HG02798 (cell line): Measurements from ENCODE around the gene FBRSL1.
"Not testable (repeated sequence)": the region's sequence is repeated elsewhere in the genome, so short reads cannot be mapped to it uniquely, and the experiment has no call there.

ENCODE experiments used
- ATAC-seq: cut with Tn5 transposase; IDR thresholded peaks from one replicate; pipeline ENCODE4 v1.9.1; 2021; ENCODE audit warnings: mild to moderate bottlenecking; ENCODE audit not compliant: unreplicated experiment, poor library complexity

Gene FBRSL1

DNA sequence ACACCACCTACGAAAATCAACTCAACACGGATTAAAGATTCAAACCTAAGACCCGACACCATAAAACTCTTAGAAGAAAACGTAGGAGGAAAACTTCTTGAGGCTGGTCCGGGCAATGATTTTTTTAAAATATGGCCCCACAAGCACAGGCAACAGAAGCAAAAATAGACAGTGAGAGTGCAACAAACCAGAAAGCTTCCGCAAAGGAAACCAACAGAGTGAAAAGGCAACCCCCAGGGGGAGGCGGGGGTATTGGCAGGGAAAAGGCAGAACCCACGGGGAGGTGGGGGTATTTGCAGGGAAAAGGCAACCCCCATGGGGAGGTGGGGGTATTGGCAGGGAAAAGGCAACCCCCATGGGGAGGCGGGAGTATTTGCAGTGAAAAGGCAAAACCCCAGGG is 20.5 kb upstream of the FBRSL1 start:
- ATAC-seq, result no peak

DNA sequence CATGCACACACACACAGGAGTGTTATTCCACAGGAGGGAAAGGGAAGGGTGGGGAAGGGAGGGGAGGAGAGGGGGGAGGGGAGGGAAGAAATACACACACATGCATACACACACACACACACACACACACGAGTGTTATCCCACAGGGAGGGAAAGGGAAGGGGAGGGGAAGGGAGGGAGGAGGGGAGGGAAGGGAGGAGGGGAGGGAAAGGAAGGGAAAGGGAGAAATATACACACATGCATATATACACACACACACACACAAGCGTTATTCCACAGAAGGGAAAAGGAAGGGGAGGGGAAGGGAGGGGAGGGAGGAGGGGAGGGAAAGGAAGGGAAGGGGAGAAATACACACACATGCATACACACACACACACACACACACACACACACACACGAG is 19.6 kb upstream of the FBRSL1 start:
- ATAC-seq, result no peak

DNA sequence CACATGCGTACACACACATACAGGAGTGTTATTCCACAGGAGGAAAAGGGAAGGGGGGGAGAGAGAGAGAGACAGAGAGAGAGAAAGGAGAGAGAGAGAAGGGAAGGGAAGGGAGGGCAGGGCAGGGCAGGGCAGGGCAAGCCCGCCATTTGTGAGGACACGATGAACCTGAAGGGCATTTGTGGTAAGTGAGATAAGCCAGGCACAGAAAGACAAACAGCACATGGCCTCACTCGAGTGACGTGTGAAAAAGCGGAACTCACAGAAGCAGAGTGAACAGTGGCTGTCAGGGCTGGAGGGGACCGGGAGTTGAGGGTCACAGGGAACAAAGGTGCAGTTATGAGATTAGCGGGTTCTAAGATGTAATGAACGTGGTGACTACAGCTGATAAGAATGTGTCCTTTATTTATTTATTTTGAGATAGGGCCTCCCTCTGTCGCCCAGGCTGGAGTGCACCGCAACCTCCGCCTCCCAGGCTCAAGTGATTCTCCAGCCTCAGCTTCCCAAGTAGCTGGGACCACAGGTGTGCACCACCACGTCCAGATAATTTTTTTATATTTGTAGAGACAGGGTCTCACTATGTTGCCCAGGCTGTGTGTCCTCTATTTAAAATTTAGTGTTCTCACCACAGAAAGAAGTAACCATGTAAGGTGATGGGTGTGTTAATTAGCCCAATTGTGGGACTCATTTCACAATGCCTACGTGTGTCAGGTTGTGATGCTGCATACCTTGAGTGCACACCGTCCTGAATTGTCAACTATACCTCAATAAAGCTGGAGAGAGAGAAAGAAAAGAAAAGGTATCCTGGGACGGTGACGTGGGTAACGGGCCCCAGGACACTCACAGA is 18.7 kb upstream of the FBRSL1 start:
- no peak for ATAC-seq

DNA sequence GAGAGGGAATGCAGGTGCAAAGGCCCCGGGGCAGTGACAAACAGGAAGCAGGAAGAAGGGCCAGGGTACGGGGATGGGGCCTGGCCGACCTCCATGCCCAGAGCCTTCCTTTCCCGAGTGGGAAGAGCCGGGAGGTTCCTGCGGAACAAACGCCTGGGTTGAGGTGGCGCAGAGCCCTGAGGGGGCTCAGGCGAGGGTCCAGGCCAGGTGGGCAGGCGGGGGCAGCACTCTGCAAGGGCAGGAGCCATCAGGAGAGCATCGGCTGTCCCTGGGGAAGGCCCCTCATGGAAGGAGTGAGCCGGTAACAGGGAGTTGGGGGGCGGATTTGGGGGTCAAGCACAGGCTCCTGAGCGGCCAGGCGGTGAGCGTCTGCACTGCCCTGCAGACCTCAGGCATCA is 18.1 kb upstream of the FBRSL1 start:
- ATAC-seq, result no peak

DNA sequence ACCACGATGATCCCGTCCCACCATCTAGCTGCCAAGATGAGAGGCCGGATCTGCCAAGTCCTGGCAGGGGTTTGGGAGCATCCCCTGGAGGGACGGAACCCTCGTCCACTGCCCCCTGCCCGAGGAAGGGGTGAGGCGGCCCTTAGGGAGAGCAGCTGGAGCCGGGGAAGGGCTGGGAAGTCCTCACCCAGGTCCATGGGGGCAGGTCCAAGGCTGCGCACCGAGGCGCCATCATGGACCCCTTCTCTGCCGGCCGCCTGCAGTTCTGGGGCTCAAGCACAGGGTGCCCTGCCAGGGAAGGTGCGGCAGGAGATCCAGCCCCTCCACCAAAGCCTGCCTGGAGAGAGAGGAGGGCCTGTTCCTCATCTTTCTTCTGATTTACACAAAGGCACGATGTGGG is 17.6 kb upstream of the FBRSL1 start:
- no peak for ATAC-seq

DNA sequence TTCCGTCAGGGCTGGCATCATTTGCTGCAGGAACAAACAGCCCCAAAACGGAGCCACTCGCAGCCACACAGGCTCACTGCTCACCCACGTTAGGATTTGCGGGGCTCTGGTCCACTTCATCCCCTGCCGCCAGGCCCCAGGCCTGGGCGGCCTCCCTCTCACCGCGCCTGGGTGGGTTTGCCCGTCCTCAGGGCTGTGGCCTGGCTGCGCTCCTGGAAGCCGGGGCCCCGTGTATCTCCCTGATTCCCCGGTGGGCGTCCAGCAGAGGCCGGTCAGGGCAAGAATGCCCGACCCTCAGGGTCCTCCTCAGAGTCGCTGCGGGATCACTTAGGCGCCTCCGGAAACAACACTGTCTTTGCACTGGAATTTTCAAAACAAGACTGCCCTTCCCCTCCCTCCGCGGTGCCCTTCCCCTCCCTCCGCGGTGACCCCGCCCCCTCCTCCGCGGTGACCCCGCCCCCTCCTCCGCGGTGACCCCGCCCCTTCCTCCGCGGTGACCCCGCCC is 15.7 kb upstream of the FBRSL1 start:
- ATAC-seq, result no peak

DNA sequence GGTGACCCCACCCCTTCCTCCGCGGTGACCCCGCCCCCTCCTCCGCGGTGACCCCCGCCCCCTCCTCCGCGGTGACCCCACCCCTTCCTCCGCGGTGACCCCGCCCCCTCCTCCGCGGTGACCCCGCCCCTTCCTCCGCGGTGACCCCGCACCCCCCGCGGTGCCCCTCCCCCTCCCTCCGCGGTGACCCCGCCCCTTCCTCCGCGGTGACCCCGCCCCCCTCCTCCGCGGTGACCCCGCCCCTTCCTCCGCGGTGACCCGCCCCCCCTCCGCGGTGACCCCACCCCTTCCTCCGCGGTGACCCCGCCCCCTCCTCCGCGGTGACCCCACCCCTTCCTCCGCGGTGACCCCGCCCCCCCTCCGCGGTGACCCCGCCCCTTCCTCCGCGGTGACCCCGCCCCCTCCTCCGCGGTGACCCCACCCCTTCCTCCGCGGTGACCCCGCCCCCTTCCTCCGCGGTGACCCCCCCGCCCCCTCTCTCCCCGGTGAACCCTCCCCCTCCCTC is 15.1 kb upstream of the FBRSL1 start:
- ATAC-seq, result not testable (repeated sequence)

DNA sequence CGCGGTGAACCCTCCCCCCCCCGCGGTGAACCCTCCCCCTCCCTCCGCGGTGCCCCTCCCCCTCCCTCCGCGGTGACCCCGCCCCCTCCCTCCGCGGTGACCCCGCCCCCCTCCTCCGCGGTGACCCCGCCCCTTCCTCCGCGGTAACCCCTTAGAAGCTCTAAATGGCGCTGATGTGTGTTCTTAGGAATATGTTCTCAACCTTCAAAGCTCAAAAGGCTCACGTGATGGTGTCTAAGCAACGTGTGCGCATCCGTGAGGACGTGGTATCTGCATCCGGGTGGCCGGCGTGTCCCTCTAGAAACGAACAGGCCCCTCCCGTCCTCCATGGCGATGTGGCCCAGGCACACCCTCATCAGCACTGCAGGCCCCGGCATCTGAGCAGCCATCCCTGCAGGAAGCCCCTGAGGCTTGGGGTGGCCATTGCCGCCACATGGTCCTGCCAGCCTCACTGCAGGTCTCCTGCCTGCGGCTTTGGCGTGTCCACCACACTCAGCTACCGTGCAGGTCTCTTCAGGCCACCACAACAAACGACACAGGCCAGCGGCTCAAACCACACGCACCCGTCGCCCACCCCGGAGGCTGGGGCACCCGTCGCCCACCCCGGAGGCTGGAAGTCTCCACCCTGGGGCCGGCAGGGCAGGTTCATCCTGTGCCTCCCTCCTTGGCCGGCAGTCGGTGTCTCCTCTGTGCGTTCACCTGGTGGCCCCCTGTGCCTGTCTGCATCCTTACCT is 14.5 kb upstream of the FBRSL1 start:
- ATAC-seq, result no peak

DNA sequence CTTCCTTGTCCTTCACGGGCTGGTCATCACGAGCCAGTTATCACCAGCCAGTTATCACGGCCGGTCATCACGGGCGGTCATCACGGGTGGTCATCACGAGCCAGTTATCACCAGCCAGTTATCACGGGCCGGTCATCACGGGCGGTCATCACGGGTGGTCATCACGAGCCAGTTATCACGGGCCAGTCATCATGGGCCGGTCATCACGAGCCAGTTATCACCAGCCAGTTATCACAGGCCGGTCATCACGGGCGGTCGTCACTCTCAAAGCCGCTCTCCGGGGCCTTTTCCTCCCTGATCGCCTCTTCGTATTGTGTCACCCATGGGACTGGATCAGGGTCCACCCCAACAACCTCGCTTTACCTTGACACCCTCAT is 13.9 kb upstream of the FBRSL1 start:
- no peak for ATAC-seq

DNA sequence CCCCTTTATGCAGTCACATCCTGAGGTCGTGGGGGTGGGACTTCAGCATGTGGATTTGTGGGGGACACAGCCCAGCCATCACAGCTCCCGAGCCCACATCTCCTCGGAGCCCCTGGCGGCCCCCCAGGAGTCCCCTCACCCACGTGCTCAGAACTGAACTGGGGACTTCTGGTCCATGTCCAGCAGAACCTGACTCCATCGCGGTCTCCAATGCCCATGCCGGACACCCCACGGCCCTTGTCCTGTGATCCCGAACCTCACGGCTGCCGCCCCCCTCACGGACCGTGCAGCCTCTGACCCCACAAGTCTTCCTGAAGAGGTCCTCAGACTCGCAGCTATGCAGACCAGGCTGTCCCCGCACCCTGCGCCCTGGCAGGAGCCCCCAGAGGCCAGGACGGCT is 13.5 kb upstream of the FBRSL1 start:
- no peak for ATAC-seq

DNA sequence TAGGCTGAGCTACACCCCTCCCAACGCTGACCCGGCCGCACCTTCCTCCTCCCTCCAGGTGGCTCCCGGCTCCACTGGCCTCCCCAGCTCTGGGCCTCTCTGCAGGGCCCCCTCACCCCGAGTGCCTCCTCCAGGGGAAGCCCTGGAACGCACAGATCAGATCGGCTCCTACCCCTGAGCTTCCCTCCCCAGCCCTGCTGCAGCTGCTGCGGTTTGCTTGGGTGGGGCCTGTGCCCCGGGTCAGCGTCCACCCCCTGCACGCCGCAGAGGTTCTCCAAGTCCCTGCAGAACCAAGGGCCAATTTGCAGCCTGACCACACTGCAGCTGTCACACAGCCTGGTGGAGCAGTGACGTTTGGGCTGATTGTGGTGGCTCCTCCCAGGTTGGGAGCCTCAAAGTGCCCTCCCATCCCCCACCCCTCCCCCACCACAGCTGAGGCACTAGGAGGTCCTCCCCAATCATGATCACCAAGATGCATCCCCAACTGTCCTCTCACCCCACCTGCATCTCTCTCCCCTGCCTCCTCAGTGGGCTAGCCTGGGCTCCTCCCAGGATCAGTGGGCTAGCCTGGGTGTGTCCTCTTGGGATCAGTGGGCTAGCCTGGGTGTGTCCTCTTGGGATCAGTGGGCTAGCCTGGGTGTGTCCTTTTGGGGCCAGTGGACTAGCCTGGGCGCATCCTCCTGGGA is 12.8 kb upstream of the FBRSL1 start:
- ATAC-seq, result no peak

DNA sequence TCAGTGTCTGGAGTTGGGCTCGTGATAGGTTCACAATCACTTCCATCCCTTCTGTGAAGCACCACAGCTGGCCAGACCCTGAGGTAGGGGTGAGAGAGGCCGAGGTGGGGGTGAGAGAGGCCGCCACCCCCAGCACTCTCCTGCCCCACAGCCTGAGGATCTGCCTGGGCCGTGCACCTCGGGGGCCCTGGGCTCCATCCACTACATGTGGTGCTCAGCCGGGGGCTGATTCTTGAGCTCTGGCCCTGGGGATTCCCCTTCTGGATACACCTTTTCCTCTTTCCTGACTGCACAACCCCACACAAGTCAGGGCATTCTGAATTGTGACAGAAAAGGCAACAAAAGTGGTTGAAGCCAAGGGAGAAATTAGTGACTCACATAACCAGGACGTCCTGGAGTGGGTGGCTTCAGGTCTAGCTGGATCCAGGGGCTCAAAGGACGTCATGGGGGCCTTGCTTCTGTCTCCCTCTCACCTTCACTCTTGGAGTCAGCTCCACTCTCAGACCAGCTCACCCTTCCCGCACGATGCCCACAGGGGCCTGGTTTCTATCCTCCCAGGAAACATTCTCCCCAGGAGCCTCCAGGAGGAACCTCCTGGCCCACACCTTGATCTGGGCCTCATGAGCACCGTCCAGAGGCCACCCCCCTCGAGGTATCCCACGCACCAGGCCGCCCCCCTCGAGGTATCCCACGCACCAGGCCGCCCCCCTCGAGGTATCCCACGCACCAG is 12.1 kb upstream of the FBRSL1 start:
- ATAC-seq, result no peak

DNA sequence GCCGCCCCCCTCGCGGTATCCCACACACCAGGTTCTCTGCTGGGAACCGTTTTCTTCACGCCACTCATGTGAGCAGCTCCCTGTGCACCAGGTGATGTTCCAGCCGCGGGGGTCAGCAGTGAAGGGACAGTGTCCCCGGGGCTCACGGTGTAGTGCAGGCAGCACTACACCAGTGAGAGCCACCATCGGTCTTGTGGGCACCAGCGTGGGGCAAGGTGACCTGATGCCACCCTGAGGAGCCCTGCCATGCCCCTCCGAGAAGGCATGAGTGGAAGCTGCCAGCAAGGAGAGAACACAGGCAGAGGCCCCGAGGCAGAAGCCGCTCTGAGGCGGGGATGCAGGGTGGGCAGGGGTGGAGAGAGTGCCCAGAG is 11.5 kb upstream of the FBRSL1 start:
- ATAC-seq, result no peak

DNA sequence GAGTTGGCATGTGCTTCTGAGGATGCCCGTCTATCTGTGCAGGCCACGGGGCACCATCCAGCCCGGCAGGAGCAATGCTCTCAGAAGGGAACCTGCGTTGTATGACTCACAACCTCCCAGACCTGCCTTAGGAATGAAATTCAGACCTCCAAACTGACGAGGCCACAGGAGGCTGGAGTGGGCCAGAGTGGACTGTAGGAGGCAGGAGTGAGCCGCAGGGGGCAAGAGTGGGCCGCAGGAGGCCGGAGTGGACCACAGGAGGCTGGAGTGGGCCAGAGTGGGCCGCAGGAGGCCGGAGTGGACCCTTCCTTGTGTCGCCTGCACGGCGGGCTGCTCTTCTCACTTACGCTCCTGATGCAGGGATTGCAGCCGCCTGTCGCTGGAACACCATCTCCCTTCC is 11.1 kb upstream of the FBRSL1 start:
- no peak for ATAC-seq

DNA sequence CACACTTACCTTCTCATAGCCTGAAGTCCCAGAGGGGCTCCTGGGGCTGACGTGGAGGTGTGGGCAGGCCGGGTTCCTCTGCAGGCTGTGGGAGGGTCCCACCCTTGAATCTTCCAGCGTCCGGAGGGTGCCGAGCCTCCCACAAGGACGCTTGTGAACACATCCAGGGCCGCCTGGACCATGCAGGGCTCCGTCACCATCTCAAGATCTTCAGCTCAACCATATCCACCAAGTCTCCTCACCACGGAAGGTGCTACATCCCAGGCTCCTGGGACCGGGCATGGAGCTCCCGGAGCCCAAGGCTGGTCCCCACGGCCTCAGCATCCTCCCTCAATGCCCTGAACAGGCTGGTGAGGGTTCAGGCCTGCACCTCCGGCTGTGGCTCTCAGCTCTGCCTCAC is 10.7 kb upstream of the FBRSL1 start:
- no peak for ATAC-seq

DNA sequence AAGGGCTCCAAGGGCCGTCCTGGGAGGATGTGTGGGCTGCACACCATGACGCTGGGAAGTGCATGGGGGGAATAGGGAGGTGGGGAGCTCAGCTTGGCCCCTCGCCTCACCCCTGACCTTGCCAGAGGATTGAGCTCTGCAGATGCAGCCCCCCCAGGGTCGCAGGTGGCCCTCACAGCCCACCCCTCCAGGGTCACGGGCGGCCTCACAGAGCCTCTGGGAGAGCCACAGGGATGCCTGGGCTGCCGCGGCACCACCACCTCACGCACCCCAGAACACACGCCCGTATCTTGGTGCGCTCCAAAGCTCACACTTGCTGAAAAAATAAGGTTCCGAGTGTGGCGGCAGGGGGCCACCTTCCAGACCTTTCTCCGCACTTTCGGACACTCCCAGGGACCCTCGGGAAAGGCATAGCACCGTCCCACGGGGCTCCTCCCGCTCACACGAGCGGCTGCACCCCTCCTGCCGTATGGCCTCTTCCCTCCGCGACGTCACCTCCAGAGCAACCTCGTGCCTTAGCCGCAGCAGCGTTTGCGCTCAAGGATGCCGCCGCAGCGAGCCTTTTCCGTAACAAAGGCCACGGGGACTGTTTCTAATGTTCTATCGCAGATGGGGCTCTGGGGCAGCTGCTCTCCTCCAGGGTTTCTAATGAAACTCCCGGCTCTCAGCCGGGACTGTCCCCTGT is 9.9 kb upstream of the FBRSL1 start:
- ATAC-seq, result no peak

DNA sequence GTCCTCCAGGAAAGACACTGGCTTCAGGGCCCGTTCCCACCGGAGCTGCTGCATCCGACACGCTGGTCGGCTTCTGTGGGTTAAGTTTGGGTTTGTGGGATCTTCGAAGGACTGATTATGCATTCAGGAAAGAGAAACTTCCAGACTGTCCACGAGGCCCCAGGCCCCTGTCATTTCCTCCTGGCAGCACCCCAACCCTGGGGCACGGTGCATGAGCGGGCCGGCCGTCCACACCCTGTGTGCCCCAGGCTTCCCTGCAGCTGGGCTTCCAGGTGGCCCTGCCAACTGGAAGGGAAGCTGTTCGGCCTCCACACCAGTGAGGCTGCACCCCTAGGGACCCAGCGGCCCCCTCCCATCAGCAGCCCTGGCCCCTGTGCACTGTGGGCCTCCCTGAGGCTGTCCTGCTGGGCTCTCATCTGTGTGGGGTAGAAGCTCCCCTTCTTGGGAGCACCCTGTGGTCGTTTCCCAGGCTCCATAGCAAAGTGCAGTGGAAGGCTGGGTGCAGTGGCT is 9.3 kb upstream of the FBRSL1 start:
- ATAC-seq, result no peak

DNA sequence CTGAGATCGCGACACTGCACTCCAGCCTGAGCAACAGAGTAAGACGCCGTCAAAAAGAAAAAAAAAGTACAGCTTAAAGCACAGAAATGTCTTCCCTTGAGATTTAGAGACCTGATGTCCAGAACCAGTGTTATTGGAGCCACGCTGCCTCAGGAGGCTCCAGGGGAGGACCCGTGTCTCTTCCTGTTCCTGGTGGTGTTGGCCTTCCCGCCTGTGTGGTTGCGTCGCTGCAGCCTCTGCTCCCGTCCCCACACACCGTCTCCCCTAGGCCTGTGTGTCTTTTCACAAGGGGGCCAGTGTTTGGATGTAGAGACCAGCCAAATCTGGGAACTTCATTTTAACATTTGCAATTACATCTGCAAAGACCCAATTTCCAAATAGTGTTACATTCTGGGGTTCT is 8.6 kb upstream of the FBRSL1 start:
- ATAC-seq, result no peak
